Sigmoid colon (tissue), 4 donors: ENCODE results near the gene MAPT.

Experiments
- EP300 ChIP-seq, 4 donors: sonication (generic); formaldehyde crosslinking; IDR thresholded peaks; one replicate each; pipeline ENCODE4 v1.6.1; 2017; ENCODE audit warnings: antibody characterized with exemption in 4 of 4
- POLR2A ChIP-seq, 2 donors: fragments of 450-650 bp; IDR thresholded peaks; one replicate each; pipeline ENCODE4 v1.6.1; 2016; ENCODE audit warnings: antibody characterized with exemption in 2 of 2, mild to moderate bottlenecking in 2 of 2, moderate library complexity in 2 of 2
- POLR2AphosphoS5 ChIP-seq, 4 donors: sonication (generic); formaldehyde crosslinking; IDR thresholded peaks; one replicate each; pipeline ENCODE4 v1.6.1; 2017; ENCODE audit warnings: antibody characterized with exemption in 4 of 4
- TF ChIP-seq, protein P1 (sequence below), 4 experiments: fragments of 450-650 bp in 3 of 4; fragments of 200-600 bp in 1 of 4; IDR thresholded peaks; one replicate each; pipeline ENCODE4 v1.5.1; 2016 to 2019; ENCODE audit warnings: antibody characterized with exemption in 4 of 4, mild to moderate bottlenecking in 3 of 4, moderate library complexity in 2 of 4

DNA sequence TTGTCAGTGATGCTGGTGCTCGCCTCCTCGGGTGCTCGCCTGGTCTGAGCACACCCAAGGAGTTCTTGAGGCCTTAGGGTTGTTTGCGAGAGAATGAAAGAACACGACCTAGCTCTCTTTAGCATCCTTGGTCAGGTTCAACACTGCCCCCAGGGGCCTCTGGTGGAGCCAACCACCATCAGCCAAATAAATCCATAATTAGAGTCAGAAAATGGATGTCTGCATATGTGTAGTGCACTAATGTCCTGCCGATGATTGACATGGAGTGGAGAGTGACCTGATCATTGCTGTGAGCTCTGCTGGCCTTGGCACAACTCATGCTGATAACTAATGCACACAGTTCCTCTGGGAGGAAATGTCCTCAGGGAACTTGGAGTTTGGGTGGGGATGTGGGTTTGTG is 96.5 kb downstream of the MAPT start:
- TF ChIP-seq EP300 (IDR thresholded peaks at IDR 0.05) = no peak
- TF ChIP-seq, protein P1, sequence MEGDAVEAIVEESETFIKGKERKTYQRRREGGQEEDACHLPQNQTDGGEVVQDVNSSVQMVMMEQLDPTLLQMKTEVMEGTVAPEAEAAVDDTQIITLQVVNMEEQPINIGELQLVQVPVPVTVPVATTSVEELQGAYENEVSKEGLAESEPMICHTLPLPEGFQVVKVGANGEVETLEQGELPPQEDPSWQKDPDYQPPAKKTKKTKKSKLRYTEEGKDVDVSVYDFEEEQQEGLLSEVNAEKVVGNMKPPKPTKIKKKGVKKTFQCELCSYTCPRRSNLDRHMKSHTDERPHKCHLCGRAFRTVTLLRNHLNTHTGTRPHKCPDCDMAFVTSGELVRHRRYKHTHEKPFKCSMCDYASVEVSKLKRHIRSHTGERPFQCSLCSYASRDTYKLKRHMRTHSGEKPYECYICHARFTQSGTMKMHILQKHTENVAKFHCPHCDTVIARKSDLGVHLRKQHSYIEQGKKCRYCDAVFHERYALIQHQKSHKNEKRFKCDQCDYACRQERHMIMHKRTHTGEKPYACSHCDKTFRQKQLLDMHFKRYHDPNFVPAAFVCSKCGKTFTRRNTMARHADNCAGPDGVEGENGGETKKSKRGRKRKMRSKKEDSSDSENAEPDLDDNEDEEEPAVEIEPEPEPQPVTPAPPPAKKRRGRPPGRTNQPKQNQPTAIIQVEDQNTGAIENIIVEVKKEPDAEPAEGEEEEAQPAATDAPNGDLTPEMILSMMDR (IDR thresholded peaks at IDR 0.05) = no peak
- no peak for TF ChIP-seq POLR2A (IDR thresholded peaks at IDR 0.05)
- no peak for TF ChIP-seq POLR2AphosphoS5 (IDR thresholded peaks at IDR 0.05)
